SK-N-MC (cell line): ENCODE results near the gene OARD1.

Experiments used
- EZH2 ChIP-seq: fragments of 200-600 bp; sonication (generic); IDR thresholded peaks from one replicate; pipeline ENCODE4 v1.6.1; 2017; ENCODE audit warnings: antibody characterized with exemption
- POLR2AphosphoS5 ChIP-seq: IDR thresholded peaks from 2 replicates; pipeline ENCODE4 v1.6.1; 2012; ENCODE audit warnings: mild to moderate bottlenecking, low read depth, low read length, borderline replicate concordance

DNA sequence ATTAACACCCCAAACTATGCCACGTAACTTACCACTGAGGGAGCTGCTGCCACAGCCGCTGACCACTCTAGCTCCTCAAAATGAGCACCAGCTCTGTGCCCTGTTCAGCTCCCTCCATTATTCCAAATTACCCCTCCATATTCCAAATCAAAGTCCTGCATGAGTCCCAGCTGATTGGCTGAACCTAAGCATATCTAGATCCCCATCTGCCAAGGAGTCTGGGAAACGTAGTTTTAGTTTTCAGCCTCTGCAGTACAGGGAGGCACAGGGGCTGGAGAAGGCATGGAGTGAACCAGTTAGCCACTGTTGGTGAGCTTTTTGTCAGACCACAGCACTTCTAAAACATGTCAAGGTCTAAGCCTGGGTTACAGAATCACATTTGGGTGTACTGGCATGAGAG lies 49.0 kb downstream of the OARD1 start:
- TF ChIP-seq EZH2 (no peak), POLR2AphosphoS5 (no peak)
